ENCODE results near the gene MSANTD1. TPM values are rescaled to one million over a fixed set of nuclear protein-coding genes. Genes with fewer than 3 reads are reported as not detected.

Gene MSANTD1
- total RNA-seq, 1 experiment from 2014 or later, result 0.12 TPM

DNA sequence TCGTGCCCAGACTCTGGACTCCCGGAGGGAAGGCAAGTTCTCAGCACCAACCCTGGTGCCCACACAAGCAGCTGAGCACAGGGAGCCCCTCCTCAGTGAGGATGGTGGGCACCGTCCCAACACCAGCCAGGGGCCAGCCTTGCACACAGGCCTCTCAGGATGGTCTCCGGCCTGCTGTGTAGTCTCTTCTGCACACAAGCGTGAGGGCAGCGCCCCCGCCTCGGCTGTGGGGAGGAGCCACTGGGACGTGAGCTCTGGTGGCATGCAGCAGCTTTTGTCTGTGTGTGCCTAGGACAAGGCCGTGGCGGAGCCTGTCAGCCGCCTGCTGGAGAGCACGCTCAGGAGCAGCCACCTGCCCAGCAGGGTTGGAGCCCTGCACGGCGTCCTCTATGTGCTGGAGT is 16.1 kb upstream of the MSANTD1 start:
- no peak for DNase-seq (ENCODE audit: low read depth)

DNA sequence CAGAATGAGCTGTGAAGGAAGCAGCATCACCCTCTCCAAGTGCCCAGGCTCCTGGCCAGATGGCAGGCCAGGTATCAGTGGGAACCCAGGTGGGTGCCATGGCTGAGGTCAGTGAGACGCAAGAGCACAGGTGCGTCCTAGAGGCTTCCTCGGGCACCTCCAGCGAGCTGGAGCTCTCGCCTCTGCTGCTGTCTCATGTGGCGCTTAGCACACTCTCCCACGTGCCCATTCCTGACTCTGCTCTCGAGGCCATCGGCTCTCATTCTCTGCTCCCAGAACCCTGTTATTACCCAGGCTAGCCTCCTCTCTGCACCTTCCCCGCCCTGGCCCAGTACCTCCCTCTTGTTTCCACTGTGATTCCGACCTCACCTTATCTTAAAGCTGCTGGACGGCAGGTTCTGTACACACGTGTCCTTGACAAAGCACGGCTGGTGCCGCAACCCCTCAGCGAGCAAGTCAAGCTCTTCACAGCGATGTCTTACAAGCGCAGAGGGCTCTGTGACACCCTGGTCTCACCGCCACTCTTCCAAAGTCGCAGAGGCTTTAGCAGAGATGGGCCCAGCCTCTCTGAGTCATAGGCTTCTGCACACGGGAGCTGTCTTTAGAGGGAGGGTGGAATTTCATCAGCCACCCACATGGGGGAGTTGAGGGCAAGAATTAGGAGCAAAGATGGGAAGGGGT is 15.4 kb upstream of the MSANTD1 start:
- DNase-seq (ENCODE audit: low read depth), result no peak

GRCh38 chr4:3234171-3235029 is 14.6 kb upstream of the MSANTD1 start:
- no peak for DNase-seq (ENCODE audit: low read depth)

GRCh38 chr4:3235030-3235345 is 14.0 kb upstream of the MSANTD1 start:
- DNase-seq (ENCODE audit: low read depth), result no peak

GRCh38 chr4:3235581-3235980 is 13.4 kb upstream of the MSANTD1 start:
- no peak for DNase-seq (ENCODE audit: low read depth)

- no peak for DNase-seq (ENCODE audit: low read depth)
Measured at GRCh38 chr4:3236326-3236878, 12.6 kb upstream of the MSANTD1 start.

DNA sequence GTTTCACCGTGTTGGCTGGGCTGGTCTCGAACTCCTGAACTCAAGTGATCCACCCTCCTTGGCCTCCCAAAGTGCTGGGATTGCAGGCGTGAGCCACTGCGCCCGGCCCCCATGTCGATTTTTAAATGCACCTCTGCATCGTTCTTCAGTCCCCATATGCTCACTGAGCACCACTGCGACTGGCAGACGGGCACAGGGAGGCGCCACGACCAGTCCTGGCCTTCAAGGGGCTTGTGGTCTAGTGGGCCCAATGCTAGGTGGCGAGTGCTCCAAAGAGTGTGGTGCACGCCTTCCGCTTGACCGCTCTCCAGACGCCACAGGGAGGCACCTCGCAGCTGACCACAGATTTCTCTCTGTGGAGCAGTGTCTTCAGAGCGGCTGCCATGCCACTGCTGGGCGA is 11.7 kb upstream of the MSANTD1 start:
- DNase-seq (ENCODE audit: low read depth), result no peak

GRCh38 chr4:3237712-3238560 is 11.0 kb upstream of the MSANTD1 start:
- no peak for DNase-seq (ENCODE audit: low read depth)

DNA sequence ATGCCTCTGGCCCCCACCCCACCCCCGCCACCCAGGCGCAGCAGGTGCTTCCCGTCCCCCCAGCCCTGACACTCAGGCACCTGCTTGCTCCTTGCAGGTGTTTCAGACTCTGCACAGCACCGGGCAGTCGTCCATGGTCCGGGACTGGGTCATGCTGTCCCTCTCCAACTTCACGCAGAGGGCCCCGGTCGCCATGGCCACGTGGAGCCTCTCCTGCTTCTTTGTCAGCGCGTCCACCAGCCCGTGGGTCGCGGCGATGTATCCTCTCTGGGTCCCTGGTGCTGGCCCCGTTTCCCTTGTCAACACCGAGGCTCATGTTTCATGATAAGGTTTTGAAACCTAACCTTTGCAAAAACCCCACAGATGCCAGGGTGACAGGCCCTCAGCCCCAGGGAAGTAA is 10.2 kb upstream of the MSANTD1 start:
- DNase-seq (ENCODE audit: low read depth), result no peak

DNA sequence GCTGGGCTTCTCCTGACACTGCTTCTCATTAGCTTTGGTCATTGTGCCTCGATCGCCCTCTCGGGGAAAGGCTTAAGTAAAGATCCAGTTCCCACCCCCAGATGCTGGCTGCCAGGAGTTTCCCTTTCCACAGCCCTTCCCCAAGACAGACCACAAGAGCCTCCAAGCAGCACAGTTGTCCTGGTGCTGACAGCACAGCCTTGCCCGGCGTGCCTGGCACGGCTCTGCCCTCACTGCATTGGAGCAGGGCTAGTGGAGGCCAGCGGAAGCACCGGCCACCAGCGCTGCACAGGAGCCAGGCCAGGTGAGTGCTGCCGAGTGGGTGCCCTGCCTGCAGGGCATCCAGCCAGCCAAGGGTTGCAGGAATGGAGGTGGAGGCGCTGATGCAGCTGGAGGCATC is 9.7 kb upstream of the MSANTD1 start:
- DNase-seq (ENCODE audit: low read depth), result no peak

- DNase-seq (ENCODE audit: low read depth), result no peak
Measured at GRCh38 chr4:3239998-3240920, 8.7 kb upstream of the MSANTD1 start.

DNA sequence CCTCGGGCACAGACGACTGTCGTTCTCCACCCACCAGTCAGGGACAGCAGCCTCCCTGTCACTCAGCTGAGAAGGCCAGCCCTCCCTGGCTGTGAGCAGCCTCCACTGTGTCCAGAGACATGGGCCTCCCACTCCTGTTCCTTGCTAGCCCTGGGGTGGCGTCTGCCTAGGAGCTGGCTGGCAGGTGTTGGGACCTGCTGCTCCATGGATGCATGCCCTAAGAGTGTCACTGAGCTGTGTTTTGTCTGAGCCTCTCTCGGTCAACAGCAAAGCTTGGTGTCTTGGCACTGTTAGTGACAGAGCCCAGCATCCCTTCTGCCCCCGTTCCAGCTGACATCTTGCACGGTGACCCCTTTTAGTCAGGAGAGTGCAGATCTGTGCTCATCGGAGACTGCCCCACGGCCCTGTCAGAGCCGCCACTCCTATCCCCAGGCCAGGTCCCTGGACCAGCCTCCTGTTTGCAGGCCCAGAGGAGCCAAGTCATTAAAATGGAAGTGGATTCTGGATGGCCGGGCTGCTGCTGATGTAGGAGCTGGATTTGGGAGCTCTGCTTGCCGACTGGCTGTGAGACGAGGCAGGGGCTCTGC is 7.9 kb upstream of the MSANTD1 start:
- no peak for DNase-seq (ENCODE audit: low read depth)

- DNase-seq (ENCODE audit: low read depth), result no peak
Measured at GRCh38 chr4:3241898-3242524, 6.9 kb upstream of the MSANTD1 start.

DNA sequence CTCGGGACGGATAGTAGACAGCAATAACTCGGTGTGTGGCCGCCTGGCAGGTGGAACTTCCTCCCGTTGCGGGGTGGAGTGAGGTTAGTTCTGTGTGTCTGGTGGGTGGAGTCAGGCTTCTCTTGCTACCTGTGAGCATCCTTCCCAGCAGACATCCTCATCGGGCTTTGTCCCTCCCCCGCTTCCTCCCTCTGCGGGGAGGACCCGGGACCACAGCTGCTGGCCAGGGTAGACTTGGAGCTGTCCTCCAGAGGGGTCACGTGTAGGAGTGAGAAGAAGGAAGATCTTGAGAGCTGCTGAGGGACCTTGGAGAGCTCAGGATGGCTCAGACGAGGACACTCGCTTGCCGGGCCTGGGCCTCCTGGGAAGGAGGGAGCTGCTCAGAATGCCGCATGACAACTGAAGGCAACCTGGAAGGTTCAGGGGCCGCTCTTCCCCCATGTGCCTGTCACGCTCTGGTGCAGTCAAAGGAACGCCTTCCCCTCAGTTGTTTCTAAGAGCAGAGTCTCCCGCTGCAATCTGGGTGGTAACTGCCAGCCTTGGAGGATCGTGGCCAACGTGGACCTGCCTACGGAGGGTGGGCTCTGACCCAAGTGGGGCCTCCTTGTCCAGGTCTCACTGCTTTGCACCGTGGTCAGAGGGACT is 5.7 kb upstream of the MSANTD1 start:
- no peak for DNase-seq (ENCODE audit: low read depth)

GRCh38 chr4:3244002-3244401 is 5.0 kb upstream of the MSANTD1 start:
- no peak for DNase-seq (ENCODE audit: low read depth)

DNA sequence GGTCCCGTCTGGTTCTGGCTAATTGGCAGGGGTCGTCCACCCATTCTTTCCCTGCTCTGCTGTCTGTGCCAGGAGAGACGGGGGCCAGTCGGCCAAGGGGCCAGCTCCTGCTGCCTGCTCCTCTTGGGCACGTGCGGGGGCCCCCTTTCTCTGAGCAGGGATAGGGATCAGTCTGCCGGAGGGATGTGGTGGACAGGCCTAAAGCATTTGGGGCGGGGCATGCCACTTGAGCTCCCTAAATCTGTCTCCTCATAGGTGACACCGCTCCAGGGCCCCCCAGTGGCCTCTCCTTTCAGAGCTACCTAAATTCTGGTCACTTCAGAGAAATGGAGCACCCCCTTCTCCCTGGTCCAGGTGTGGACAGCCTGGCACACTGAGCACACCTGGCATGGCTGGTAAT is 4.2 kb upstream of the MSANTD1 start:
- no peak for DNase-seq (ENCODE audit: low read depth)

GRCh38 chr4:3245676-3246075 is 3.3 kb upstream of the MSANTD1 start:
- DNase-seq (ENCODE audit: low read depth), result no peak

DNA sequence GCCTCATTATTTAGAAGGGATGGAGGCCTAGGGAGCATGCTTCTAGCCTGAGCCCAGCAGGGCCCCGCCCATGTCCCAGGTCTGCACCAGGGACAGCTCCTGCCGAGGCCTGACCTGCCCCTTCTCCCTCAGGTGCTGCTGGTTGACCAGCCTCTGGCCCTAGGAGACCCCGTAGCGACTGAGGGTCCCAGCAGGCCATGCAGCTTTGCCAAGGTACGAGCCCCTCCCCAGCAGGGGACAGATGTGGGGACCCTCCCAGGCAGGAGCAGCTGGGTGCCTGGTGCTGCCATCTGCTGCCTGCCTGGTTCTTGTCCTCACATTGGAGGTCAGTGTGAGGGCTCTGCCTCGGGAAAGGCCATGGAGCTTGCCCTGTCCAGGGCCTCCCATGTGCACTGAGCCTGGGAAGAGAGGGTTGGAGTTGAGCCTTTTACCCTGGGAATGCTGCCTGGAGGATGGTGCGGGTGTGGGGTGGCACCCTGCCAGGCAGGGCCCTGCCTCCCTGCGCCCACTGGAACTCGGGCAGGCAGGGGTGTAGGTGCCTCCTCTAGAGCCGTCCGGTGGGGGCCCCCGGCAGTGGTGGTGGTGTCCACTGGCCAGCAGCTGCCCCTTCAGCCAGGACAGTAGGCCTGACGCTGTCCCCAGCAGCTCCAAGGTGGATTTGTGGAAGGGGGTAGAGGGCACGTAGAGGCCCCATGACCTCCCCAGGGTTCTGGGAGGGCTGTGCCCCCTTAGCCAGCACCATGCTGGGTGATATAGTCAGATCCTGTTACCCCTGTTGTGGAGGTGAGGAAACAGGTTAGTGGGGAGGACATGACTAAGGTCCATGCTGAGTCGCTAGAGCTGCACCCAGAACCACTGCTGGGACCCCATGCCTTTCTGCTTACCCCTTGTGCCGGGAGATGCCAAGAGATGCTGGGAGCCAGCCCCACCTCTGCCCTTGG is 2.2 kb upstream of the MSANTD1 start:
- no peak for DNase-seq (ENCODE audit: low read depth)

Measured in RPMI7951 (cell line).